ENCODE data around the gene HNRNPAB. TPM values are rescaled to one million over a fixed set of nuclear protein-coding genes. Genes with fewer than 3 reads are reported as not detected.

Gene HNRNPAB
- total RNA-seq, 8 experiments from 2014 or later = 64.2 to 234 (median 93.2) TPM

- H3K27ac ChIP-seq = no peak overlapping the region
- in situ Hi-C loops (cut with MboI; ENCODE audit: low pct_unique_long_range_greater_than_20kb in 2 of 9, low sequenced_read_pairs in 9 of 9, unreplicated experiment in 9 of 9) = no loop called here
- 53 to 100% (median 73%) methylated on average over 1 to 8 of the region's 12 CpGs; no CpG with 5 or more reads in 2 of the 10 experiments for WGBS, 10 experiments
- no peak overlapping the region for H3K4me3 ChIP-seq
- no peak for ATAC-seq (replicated peaks in 6 of 8)
- H3K4me1 ChIP-seq (replicated peaks in 1 of 2) = no peaks in the 10 kb centered on the region
Observed at GRCh38 chr5:178199581-178200434, 4.5 kb upstream of the HNRNPAB start.

- no peak overlapping the region for H3K4me3 ChIP-seq
- ATAC-seq (replicated peaks in 6 of 8) = no peak
- peaks cover 0 to 6% of the 10 kb centered on the region in 2 donors for H3K4me1 ChIP-seq (replicated peaks in 1 of 2)
- WGBS, 10 experiments = 58 to 100% (median 86%) methylated on average over 2 to 11 of the region's 14 CpGs; no CpG with 5 or more reads in 1 of the 10 experiments
- no peak overlapping the region for H3K27ac ChIP-seq
- in situ Hi-C loops (cut with MboI; ENCODE audit: low pct_unique_long_range_greater_than_20kb in 2 of 9, low sequenced_read_pairs in 9 of 9, unreplicated experiment in 9 of 9) = no loop called here
Observed at GRCh38 chr5:178201221-178201926, 3.0 kb upstream of the HNRNPAB start.

DNA sequence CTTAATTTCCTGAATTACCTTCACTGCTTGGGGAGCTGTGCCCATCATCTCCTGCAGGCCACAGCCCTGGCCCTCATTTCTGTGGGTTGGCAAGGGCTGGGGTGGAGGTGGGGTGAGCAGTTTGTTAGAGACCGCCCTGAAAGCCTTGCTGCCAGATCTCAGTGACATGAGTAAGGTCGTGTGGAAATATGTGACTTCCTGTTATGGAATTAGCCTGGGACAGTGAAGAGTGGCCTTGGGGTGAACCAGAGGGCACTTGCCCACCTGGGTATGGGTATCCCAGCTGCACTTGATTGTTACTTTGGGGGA lies 2.5 kb upstream of the HNRNPAB start:
- in situ Hi-C loops (cut with MboI; ENCODE audit: low pct_unique_long_range_greater_than_20kb in 2 of 9, low sequenced_read_pairs in 9 of 9, unreplicated experiment in 9 of 9) = no loop called here
- H3K27ac ChIP-seq = no peak overlapping the region
- H3K4me3 ChIP-seq = no peak overlapping the region
- no peak for ATAC-seq (replicated peaks in 6 of 8)
- H3K4me1 ChIP-seq (replicated peaks in 1 of 2) = peaks cover 4 to 11% of the 10 kb centered on the region in 2 donors
- WGBS, 10 experiments = 20 to 100% (median 43%) methylated on average over 1 of the region's 2 CpGs; no CpG with 5 or more reads in 7 of the 10 experiments

- 82 to 100% (median 95%) methylated on average over 2 to 9 of the region's 10 CpGs; no CpG with 5 or more reads in 5 of the 10 experiments for WGBS, 10 experiments
- in situ Hi-C loops (cut with MboI; ENCODE audit: low pct_unique_long_range_greater_than_20kb in 2 of 9, low sequenced_read_pairs in 9 of 9, unreplicated experiment in 9 of 9) = no loop called here
- no peak overlapping the region for H3K27ac ChIP-seq
- ATAC-seq (replicated peaks in 6 of 8) = no peak
- no peak overlapping the region for H3K4me3 ChIP-seq
- peaks cover 8 to 14% of the 10 kb centered on the region in 2 donors for H3K4me1 ChIP-seq (replicated peaks in 1 of 2)
Observed at GRCh38 chr5:178202541-178202940, 1.8 kb upstream of the HNRNPAB start.

GRCh38 chr5:178203670-178204181 lies 607 bp upstream of the HNRNPAB start:
- H3K4me3 ChIP-seq = peak overlapping the region; percentile 94 to 100 (median 96)
- peak overlapping the region in 1 of 2 donors; percentile 14 for H3K27ac ChIP-seq
- peaks cover 8 to 14% of the 10 kb centered on the region in 2 donors for H3K4me1 ChIP-seq (replicated peaks in 1 of 2)
- in situ Hi-C loops (cut with MboI; ENCODE audit: low pct_unique_long_range_greater_than_20kb in 2 of 9, low sequenced_read_pairs in 9 of 9, unreplicated experiment in 9 of 9) = no loop called here
- WGBS, 10 experiments = 0 to 89% (median 20%) methylated on average over 2 to 18 of the region's 30 CpGs; no CpG with 5 or more reads in 3 of the 10 experiments
- ATAC-seq (replicated peaks in 6 of 8) = peak in 7 of 8 experiments; percentile 0 to 17 (median 5)

DNA sequence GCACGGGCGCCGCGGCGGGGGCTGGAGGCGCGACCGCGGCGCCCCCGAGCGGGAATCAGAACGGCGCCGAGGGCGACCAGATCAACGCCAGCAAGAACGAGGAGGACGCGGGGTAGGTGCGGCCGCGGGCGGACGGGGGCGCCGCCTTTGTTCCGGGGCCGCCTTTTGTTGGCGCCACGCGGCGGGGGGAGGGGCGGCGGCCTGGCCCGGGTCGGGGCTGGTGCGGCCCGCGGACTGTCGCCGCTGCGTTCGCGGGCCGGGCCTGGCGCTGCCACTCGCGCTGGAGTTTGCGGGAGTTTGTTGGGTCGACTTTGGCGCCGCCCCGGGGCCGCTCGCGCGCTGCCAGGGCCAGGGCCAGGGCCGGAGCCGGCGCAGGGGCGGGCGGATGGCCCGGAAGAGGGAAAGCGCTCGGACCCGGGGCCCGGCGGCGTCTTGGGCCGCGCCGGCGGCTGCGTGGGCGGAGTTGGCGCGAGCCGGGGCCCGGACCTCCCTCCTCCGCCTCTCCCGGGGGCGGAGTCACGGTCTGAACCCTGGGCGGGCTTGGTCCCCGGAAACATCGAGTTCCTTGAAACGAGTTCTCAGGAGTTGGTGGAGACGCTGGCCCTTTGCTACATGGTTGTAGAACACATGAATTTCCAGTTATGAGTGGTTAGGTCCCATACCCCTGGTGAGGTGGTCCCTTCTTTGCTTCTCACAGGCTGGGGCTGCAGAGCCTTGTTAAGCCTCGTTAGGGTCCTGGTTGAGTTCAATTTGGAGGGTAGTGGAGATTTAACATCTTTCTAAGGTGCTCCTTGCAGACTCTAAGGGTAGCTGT lies 809 bp downstream of the HNRNPAB start:
- in situ Hi-C loops (cut with MboI; ENCODE audit: low pct_unique_long_range_greater_than_20kb in 2 of 9, low sequenced_read_pairs in 9 of 9, unreplicated experiment in 9 of 9) = no loop called here
- 0% methylated on average over 1 of the region's 90 CpGs; no CpG with 5 or more reads in 7 of the 10 experiments for WGBS, 10 experiments
- Histone ChIP-seq H3K27ac (peak overlapping the region; percentile 92 to 93), H3K4me1 (replicated peaks in 1 of 2) (peaks cover 8 to 14% of the 10 kb centered on the region in 2 donors), H3K4me3 (peak overlapping the region; percentile 94 to 100 (median 96))
- ATAC-seq (replicated peaks in 6 of 8) = peak; percentile 24 to 45 (median 36)

DNA sequence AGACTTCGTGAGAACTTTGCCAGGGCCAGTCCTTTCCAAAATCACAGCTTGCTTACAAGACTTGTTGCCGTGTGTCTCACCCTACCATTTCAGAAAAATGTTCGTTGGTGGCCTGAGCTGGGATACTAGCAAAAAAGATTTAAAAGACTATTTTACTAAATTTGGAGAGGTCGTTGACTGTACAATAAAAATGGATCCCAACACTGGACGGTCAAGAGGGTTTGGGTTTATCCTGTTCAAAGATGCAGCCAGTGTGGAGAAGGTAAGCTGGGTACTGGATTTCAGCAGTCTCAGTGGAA lies 1.4 kb downstream of the HNRNPAB start:
- no peak overlapping the region for H3K27ac ChIP-seq
- ATAC-seq (replicated peaks in 6 of 8) = no peak
- in situ Hi-C loops (cut with MboI; ENCODE audit: low pct_unique_long_range_greater_than_20kb in 2 of 9, low sequenced_read_pairs in 9 of 9, unreplicated experiment in 9 of 9) = no loop called here
- WGBS, 10 experiments = 0 to 10% (median 0%) methylated on average over 1 to 3 of the region's 5 CpGs; no CpG with 5 or more reads in 3 of the 10 experiments
- peaks cover 8 to 14% of the 10 kb centered on the region in 2 donors for H3K4me1 ChIP-seq (replicated peaks in 1 of 2)
- H3K4me3 ChIP-seq = peak overlapping the region; percentile 94 to 100 (median 96)

DNA sequence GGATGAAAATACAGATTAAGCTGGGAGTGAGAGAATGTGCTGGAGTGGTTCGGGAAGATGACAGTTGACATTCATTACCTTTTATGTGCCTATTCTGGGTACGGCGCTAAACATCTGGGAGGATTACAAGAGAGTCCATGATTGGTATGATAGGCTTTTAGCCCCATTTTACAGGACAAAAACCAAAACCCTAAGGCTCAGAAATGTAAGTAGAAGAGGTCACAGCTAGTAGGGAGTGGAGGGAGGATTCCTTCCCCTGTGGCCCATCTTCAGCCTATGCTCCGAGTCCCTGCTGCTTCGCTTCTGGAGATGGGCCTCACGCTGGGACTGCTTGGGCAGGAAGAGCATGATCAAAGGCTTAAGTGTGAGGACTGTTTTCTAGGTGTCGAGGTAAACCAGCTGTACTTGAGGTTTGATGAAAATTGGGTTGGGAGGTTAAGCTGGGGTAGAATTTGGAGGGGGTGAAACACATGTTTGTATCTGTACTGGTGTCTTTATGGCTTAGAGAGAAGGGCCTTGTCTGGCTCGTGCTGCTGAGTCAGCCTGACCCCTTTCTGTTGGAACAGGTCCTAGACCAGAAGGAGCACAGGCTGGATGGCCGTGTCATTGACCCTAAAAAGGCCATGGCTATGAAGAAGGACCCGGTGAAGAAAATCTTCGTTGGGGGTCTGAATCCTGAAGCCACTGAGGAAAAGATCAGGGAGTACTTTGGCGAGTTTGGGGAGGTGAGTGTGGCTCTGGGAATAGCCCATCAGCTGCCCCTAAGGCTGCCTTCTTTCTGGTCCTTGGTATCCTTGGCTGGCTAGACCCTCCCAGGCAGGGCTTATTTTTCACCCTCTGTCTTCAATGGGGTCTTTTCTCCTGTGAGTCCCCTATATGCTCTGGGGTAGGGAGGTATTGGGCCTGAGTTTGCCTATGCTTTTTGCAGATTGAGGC lies 2.1 kb downstream of the HNRNPAB start:
- 0 to 79% (median 62%) methylated on average over 2 to 7 of the region's 12 CpGs; no CpG with 5 or more reads in 2 of the 10 experiments for WGBS, 10 experiments
- H3K4me3 ChIP-seq = peak overlapping the region; percentile 94 to 100 (median 96)
- H3K27ac ChIP-seq = no peak overlapping the region
- H3K4me1 ChIP-seq (replicated peaks in 1 of 2) = peaks cover 8 to 14% of the 10 kb centered on the region in 2 donors
- ATAC-seq (replicated peaks in 6 of 8) = no peak
- in situ Hi-C loops (cut with MboI; ENCODE audit: low pct_unique_long_range_greater_than_20kb in 2 of 9, low sequenced_read_pairs in 9 of 9, unreplicated experiment in 9 of 9) = no loop called here

DNA sequence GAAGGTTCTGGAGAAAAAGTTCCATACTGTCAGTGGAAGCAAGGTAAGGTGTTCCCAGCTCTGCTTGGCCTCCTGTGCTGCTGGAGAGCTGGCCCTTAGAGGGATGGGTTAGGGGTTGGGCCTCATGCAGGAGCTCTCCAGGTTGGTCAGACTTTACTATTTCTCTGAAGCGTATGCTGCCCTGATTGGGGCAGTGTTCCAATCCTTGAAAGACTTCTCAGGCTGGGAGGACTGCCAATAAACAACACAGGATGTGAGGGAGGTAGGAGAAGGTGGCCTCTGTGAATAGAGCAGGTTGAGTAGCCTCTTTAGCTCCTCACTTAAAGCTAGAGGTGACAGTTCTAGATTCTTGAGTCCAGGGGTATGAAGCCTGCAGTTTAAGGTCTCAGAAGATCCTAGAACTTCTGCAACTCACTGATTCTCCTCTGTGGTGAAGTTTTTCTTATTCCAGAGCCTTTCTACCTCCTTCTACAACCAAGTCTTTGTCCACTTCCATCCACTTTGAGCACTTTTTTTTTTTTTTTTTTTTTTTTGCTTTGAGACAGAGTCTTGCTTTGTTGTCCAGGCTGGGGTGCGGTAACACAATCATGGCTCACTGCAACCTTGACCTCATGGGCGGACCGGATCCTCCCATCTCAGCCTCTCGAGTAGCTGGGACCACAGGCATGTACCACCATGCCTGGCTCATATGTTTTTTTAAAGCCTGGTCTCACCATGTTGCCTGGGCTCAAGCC lies 3.0 kb downstream of the HNRNPAB start:
- Histone ChIP-seq H3K4me3 (no peak overlapping the region), H3K27ac (no peak overlapping the region), H3K4me1 (replicated peaks in 1 of 2) (peaks cover 8 to 14% of the 10 kb centered on the region in 2 donors)
- WGBS, 10 experiments = 60 to 100% (median 80%) methylated on average over 1 to 5 of the region's 5 CpGs
- no peak for ATAC-seq (replicated peaks in 6 of 8)
- in situ Hi-C loops (cut with MboI; ENCODE audit: low pct_unique_long_range_greater_than_20kb in 2 of 9, low sequenced_read_pairs in 9 of 9, unreplicated experiment in 9 of 9) = no loop called here

GRCh38 chr5:178207917-178208280 lies 3.6 kb downstream of the HNRNPAB start:
- in situ Hi-C loops (cut with MboI; ENCODE audit: low pct_unique_long_range_greater_than_20kb in 2 of 9, low sequenced_read_pairs in 9 of 9, unreplicated experiment in 9 of 9) = no loop called here
- peaks cover 8 to 14% of the 10 kb centered on the region in 2 donors for H3K4me1 ChIP-seq (replicated peaks in 1 of 2)
- 40 to 100% methylated on average over 1 of the region's 1 CpG; no CpG with 5 or more reads in 8 of the 10 experiments for WGBS, 10 experiments
- H3K4me3 ChIP-seq = no peak overlapping the region
- no peak overlapping the region for H3K27ac ChIP-seq
- no peak for ATAC-seq (replicated peaks in 6 of 8)

- Histone ChIP-seq H3K4me1 (replicated peaks in 1 of 2) (peaks cover 8 to 14% of the 10 kb centered on the region in 2 donors), H3K4me3 (no peak overlapping the region), H3K27ac (no peak overlapping the region)
- in situ Hi-C loops (cut with MboI; ENCODE audit: low pct_unique_long_range_greater_than_20kb in 2 of 9, low sequenced_read_pairs in 9 of 9, unreplicated experiment in 9 of 9) = no loop called here
- ATAC-seq (replicated peaks in 6 of 8) = no peak
- 22 to 100% (median 100%) methylated on average over 1 to 3 of the region's 5 CpGs; no CpG with 5 or more reads in 5 of the 10 experiments for WGBS, 10 experiments
Observed at GRCh38 chr5:178208540-178209227, 4.4 kb downstream of the HNRNPAB start.

Data from motor neuron (in vitro differentiated cells).